GM19025 (cell line): ENCODE results near the gene IPPK.

Experiments used
- ATAC-seq: cut with Tn5 transposase; IDR thresholded peaks from one replicate; pipeline ENCODE4 v1.9.1; 2021; ENCODE audit warnings: mild to moderate bottlenecking, low read depth, moderate library complexity; ENCODE audit not compliant: unreplicated experiment

The IPPK gene

GRCh38 chr9:92658611-92659010 lies 11.3 kb downstream of the IPPK start:
- ATAC-seq: no peak

- ATAC-seq: no peak
Observed at GRCh38 chr9:92658176-92658575, 11.8 kb downstream of the IPPK start.

- ATAC-seq: no peak
Observed at GRCh38 chr9:92657296-92658094, 12.4 kb downstream of the IPPK start.

GRCh38 chr9:92656537-92656925 lies 13.4 kb downstream of the IPPK start:
- no peak for ATAC-seq

GRCh38 chr9:92655896-92656536 lies 13.9 kb downstream of the IPPK start:
- no peak for ATAC-seq

GRCh38 chr9:92655366-92655765 lies 14.6 kb downstream of the IPPK start:
- ATAC-seq: no peak

- ATAC-seq: no peak
Observed at GRCh38 chr9:92654481-92655301, 15.2 kb downstream of the IPPK start.

- ATAC-seq: no peak
Observed at GRCh38 chr9:92652461-92652860, 17.5 kb downstream of the IPPK start.

- no peak for ATAC-seq
Observed at GRCh38 chr9:92650839-92651621, 18.9 kb downstream of the IPPK start.

GRCh38 chr9:92650296-92650695 lies 19.6 kb downstream of the IPPK start:
- ATAC-seq: no peak

- no peak for ATAC-seq
Observed at GRCh38 chr9:92649007-92649406, 20.9 kb downstream of the IPPK start.

GRCh38 chr9:92648474-92648971 lies 21.4 kb downstream of the IPPK start:
- ATAC-seq: no peak

GRCh38 chr9:92647671-92648473 lies 22.1 kb downstream of the IPPK start:
- ATAC-seq: no peak

- no peak for ATAC-seq
Observed at GRCh38 chr9:92645041-92645440, 24.9 kb downstream of the IPPK start.

GRCh38 chr9:92644278-92644677 lies 25.7 kb downstream of the IPPK start:
- ATAC-seq: no peak

- ATAC-seq: no peak
Observed at GRCh38 chr9:92642564-92642963, 27.4 kb downstream of the IPPK start.

- ATAC-seq: no peak
Observed at GRCh38 chr9:92642041-92642451, 27.9 kb downstream of the IPPK start.

- no peak for ATAC-seq
Observed at GRCh38 chr9:92641092-92641809, 28.7 kb downstream of the IPPK start.
